Left lung (tissue), 10 donors: ENCODE results near the gene DOCK11. TPM values are rescaled to one million over a fixed set of nuclear protein-coding genes. Genes with fewer than 3 reads are reported as not detected.
"Not testable (repeated sequence)": the region's sequence is repeated elsewhere in the genome, so short reads cannot be mapped to it uniquely, and the experiment has no call there.

Experiments
- ATAC-seq: fragments of 200-7000 bp; cut with Tn5 transposase; one replicate; pipeline ENCODE4 v1.9.1; 2020; ENCODE audit warnings: moderate library complexity
- DNase-seq, 4 donors: peaks; one replicate each; pipeline ENCODE4 v3.0.0-alpha.2; 2013 to 2020
- H3K27ac ChIP-seq, 2 donors: fragments of 200-600 bp; sonication (generic) in 1 of 2; one replicate each; pipeline versions ENCODE4 v1.5.0 to v1.8.0; 2020 to 2021
- H3K27me3 ChIP-seq, 2 donors: fragments of 200-600 bp; sonication (generic) in 1 of 2; one replicate each; pipeline versions ENCODE4 v1.5.0 to v1.8.0; 2020 to 2021
- H3K36me3 ChIP-seq, 2 donors: fragments of 200-600 bp; sonication (generic) in 1 of 2; one replicate each; pipeline versions ENCODE4 v1.5.0 to v1.8.0; 2020 to 2021
- H3K4me1 ChIP-seq, 2 donors: fragments of 200-600 bp; one replicate each; pipeline ENCODE4 v1.8.0; 2021
- H3K4me3 ChIP-seq, 2 donors: fragments of 200-600 bp; sonication (generic) in 1 of 2; one replicate each; pipeline versions ENCODE4 v1.5.0 to v1.8.0; 2020 to 2021; ENCODE audit warnings: mild to moderate bottlenecking in 1 of 2
- H3K9me3 ChIP-seq, 2 donors: fragments of 200-600 bp; sonication (generic) in 1 of 2; one replicate each; pipeline versions ENCODE4 v1.5.0 to v1.8.0; 2020 to 2021
- intact Hi-C, 2 donors: fragments of 100-400 bp; cut with DNase I; formaldehyde crosslinking; loops; one replicate each; pipeline versions ENCODE4 v1.11.2 to v1.14.2; 2022
- polyA plus RNA-seq, 6 donors: library from polyadenylated mRNA; unstranded; fragments of 120-200 nt; gene quantifications; one replicate each; pipeline ENCODE4 v1.2.1, GENCODE V29; 2013; ENCODE audit not compliant: insufficient read length in 6 of 6
- total RNA-seq, 2 donors: library from RNA; stranded (reverse); fragmentation: NEBNext Ultra II Directional; extraction: Animal tissue kit (Norgen Biotek cat#: 25700); gene quantifications; one replicate each; pipeline ENCODE4 v1.2.1, GENCODE V29; 2021
- TF ChIP-seq, protein P1 (sequence below), 2 donors: fragments of 200-600 bp; sonication (generic) in 1 of 2; IDR thresholded peaks; one replicate each; pipeline versions ENCODE4 v1.5.0 to v1.8.0; 2021; ENCODE audit warnings: antibody characterized with exemption in 2 of 2
- donor health status: DM: no; HTN: yes; CAD: no.
- donor health status: DM: no; HTN: no; CAD: no.

DOCK11 gene
- total and polyA plus RNA-seq, 8 donors, result 13.4 to 36.8 (median 16.9) TPM

DNA sequence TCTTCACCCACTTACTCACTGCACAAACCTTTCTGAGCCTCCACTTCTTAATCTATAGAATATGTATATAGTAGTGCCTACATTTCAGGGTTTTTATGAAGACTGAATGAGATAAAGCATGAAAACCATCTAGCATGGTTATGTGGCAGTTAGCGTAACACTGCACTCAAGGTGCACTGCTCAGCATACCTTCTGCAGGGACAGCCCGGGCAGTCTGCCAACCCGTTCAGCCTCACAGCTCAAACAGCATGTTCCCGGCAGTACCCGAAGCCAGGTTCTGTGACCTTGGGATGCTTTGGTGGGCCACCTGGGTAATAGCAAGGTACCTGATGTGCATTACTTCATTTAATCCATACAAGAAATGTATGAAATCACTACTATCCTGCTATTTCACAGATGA is 81.4 kb downstream of the DOCK11 start:
- Histone ChIP-seq H3K36me3 (peaks cover 0 to 22% of the 10 kb centered on the region in 2 donors), H3K4me1 (no peaks in the 10 kb centered on the region), H3K27ac (no peak overlapping the region), H3K27me3 (no peaks in the 10 kb centered on the region), H3K4me3 (no peak overlapping the region), H3K9me3 (no peaks in the 10 kb centered on the region)
- peak; percentile 55 for ATAC-seq
- DNase-seq, result peak in 2 of 4 donors; percentile 30 to 41
- intact Hi-C loops, result no loop called here
- TF ChIP-seq, protein P1, sequence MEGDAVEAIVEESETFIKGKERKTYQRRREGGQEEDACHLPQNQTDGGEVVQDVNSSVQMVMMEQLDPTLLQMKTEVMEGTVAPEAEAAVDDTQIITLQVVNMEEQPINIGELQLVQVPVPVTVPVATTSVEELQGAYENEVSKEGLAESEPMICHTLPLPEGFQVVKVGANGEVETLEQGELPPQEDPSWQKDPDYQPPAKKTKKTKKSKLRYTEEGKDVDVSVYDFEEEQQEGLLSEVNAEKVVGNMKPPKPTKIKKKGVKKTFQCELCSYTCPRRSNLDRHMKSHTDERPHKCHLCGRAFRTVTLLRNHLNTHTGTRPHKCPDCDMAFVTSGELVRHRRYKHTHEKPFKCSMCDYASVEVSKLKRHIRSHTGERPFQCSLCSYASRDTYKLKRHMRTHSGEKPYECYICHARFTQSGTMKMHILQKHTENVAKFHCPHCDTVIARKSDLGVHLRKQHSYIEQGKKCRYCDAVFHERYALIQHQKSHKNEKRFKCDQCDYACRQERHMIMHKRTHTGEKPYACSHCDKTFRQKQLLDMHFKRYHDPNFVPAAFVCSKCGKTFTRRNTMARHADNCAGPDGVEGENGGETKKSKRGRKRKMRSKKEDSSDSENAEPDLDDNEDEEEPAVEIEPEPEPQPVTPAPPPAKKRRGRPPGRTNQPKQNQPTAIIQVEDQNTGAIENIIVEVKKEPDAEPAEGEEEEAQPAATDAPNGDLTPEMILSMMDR (IDR thresholded peaks at IDR 0.05), result no peak

DNA sequence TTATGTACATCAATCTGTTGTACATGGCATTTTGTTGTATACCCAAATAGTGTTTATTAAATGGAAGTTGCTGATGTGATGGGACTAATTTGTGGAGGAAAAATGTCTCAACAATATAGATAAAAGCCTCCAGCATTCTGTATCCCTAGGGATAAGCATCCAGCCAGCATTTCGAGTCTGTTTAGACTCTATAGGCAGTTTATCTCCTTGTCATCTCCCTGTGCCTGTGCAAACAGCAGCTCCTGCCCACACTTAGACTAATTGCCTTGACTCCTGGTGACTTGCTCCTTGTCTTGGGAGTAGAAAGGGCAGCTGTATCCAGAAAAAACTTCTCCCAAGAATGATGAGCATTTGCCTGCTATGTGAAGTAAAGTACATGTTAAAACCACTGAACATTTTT is 83.8 kb downstream of the DOCK11 start:
- TF ChIP-seq, protein P1 (IDR thresholded peaks at IDR 0.05), result no peak
- Histone ChIP-seq H3K4me3 (no peak overlapping the region), H3K9me3 (no peaks in the 10 kb centered on the region), H3K27ac (no peak overlapping the region), H3K27me3 (no peaks in the 10 kb centered on the region), H3K36me3 (peaks cover 0 to 21% of the 10 kb centered on the region in 2 donors), H3K4me1 (no peaks in the 10 kb centered on the region)
- intact Hi-C loops, result no loop called here
- no peak for ATAC-seq
- DNase-seq, result no peak

DNA sequence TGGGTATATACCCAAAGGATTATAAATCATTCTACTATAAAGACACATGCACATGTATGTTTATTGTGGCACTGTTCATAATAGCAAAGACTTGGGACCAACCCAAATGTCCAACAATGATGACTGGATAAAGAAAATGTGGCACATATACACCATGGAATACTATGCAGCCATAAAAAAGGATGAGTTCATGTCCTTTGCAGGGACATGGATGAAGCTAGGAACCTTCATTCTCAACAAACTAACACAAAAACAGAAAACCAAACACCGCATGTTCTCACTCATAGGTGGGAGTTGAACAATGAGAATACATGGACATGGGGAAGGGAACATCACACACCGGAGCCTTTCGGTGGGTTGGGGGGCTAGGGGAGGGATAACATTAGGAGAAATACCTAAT is 87.3 kb downstream of the DOCK11 start:
- H3K27ac ChIP-seq, H3K9me3 ChIP-seq, DNase-seq, intact Hi-C loops, H3K4me1 ChIP-seq, ATAC-seq, H3K27me3 ChIP-seq, H3K4me3 ChIP-seq: not testable (repeated sequence)
- peaks cover 0 to 29% of the 10 kb centered on the region in 2 donors for H3K36me3 ChIP-seq

DNA sequence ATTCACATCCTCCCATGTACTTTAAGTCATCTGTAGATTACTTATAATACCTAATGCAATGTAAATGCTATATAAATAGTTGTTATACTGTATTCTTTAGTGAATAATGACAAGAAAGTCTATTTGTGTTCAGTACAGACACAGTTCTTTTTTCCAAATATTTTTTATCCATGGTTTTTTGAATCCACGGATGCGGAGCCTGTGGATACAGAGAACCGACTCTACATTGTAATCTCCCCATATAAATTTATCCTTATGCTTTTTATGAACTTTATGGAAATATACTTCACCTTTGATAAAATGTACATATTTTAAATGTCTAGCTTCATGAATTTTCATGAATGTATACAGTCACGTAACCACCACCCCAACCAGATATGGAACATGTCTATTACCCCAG is 88.2 kb downstream of the DOCK11 start:
- no peak overlapping the region for H3K27ac ChIP-seq
- H3K9me3 ChIP-seq, result no peaks in the 10 kb centered on the region
- H3K27me3 ChIP-seq, result no peaks in the 10 kb centered on the region
- TF ChIP-seq, protein P1 (IDR thresholded peaks at IDR 0.05), result no peak
- intact Hi-C loops, result no loop called here
- no peak for DNase-seq
- H3K4me3 ChIP-seq, result no peak overlapping the region
- ATAC-seq, result no peak
- H3K4me1 ChIP-seq, result no peaks in the 10 kb centered on the region
- peaks cover 0 to 32% of the 10 kb centered on the region in 2 donors for H3K36me3 ChIP-seq

DNA sequence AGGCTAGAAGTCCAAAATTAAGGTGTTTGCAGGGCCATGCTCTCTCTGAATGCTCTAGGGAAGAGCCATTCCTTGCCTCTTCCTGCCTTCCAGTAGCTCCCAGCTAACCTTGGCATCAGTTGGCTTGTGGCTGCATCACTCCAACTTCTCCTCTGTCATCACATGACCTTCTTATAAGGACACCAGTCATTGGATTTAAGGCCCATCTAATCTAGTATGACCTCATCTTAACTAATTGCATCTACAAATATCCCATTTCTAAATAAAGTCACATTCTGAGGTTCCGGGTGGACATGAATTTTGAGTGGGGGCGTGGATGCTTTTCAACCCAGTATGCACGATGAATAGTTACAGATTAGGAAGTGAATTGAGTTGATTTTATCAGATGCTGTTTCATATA is 89.7 kb downstream of the DOCK11 start:
- ATAC-seq, result no peak
- Histone ChIP-seq H3K4me1 (no peaks in the 10 kb centered on the region), H3K27ac (no peak overlapping the region), H3K27me3 (no peaks in the 10 kb centered on the region), H3K9me3 (no peaks in the 10 kb centered on the region), H3K4me3 (no peak overlapping the region), H3K36me3 (peaks cover 0 to 41% of the 10 kb centered on the region in 2 donors)
- intact Hi-C loops, result no loop called here
- DNase-seq, result no peak
- TF ChIP-seq, protein P1 (IDR thresholded peaks at IDR 0.05), result no peak

DNA sequence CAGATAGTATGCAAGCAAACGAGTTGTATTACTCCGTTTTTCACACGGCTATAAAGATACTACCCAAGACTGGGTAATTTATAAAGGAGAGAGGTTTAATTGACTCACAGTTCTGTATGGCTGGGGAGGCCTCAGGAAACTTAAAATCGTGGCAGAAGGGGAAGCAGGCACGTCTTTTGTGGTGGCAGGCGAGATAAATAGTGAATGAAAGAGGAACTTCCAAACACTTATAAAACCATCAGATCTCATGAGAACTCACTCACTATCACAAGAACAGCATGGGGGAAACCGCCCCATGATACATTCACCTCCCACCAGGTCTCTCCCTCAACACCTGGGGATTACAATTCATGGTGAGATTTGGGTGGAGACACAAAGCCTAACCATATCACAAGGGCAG is 90.6 kb downstream of the DOCK11 start:
- H3K27me3 ChIP-seq, intact Hi-C loops, H3K4me3 ChIP-seq, DNase-seq, H3K9me3 ChIP-seq, H3K27ac ChIP-seq, H3K4me1 ChIP-seq, ATAC-seq: not testable (repeated sequence)
- peaks cover 0 to 48% of the 10 kb centered on the region in 2 donors for H3K36me3 ChIP-seq
